Keratinocyte (primary cell): Measurements from ENCODE around the gene CAPN2. TPM values are rescaled to one million over a fixed set of nuclear protein-coding genes. Genes with fewer than 3 reads are reported as not detected.
A peak's percentile ranks its signal among the peaks of the same experiment; 100 is the strongest.

Source experiments
- DNase-seq: peaks from one replicate; pipeline ENCODE4 v3.0.0-alpha.2; 2011; ENCODE audit warnings: low read depth, missing footprints, low spot score
- FAIRE-seq: peaks from 2 replicates; lab custom pipeline; 2011; peaks lifted over from hg19 to GRCh38; lab: Jason Lieb, UNC
- H2AFZ ChIP-seq: 2 replicates; pipeline ENCODE4 v1.6.0; 2012; ENCODE audit warnings: low read length, control low read depth, inconsistent platforms; ENCODE audit not compliant: control insufficient read depth
- H3K27ac ChIP-seq: 2 replicates; pipeline ENCODE4 v1.5.1; 2011; ENCODE audit warnings: low read length; ENCODE audit not compliant: control insufficient read depth, insufficient read depth
- H3K27me3 ChIP-seq: 3 replicates; pipeline ENCODE4 v1.6.0; 2011; ENCODE audit warnings: low read length; ENCODE audit not compliant: control insufficient read depth, insufficient read depth; ENCODE audit errors: extremely low read depth
- H3K36me3 ChIP-seq, 2 experiments: 2 replicates in 1 of 2; 3 replicates in 1 of 2; pipeline ENCODE4 v1.5.1; 2011; ENCODE audit warnings: low read length in 2 of 2, mild to moderate bottlenecking in 1 of 2; ENCODE audit not compliant: control insufficient read depth in 2 of 2, insufficient read depth in 2 of 2; ENCODE audit errors: extremely low read depth in 1 of 2
- H3K4me1 ChIP-seq: 3 replicates; pipeline ENCODE4 v1.5.1; 2011; ENCODE audit warnings: low read length; ENCODE audit not compliant: control insufficient read depth, insufficient read depth; ENCODE audit errors: extremely low read depth
- H3K4me2 ChIP-seq: 3 replicates; pipeline ENCODE4 v1.6.0; 2011; ENCODE audit warnings: low read depth, low read length; ENCODE audit not compliant: control insufficient read depth, insufficient read depth; ENCODE audit errors: extremely low read depth
- H3K4me3 ChIP-seq, 3 experiments: fragments of 200-600 bp in 1 of 3; sonication (generic) in 1 of 3; 2 replicates in 2 of 3; 3 replicates in 1 of 3; pipeline ENCODE4 v1.5.1; 2011 to 2016; ENCODE audit warnings: low read length in 3 of 3, mild to moderate bottlenecking in 3 of 3, control low read depth in 2 of 3, inconsistent platforms in 1 of 3, low read depth in 1 of 3, mixed read lengths in 1 of 3, mixed run types in 1 of 3, moderate library complexity in 1 of 3; ENCODE audit not compliant: control insufficient read depth in 2 of 3, insufficient read depth in 2 of 3; ENCODE audit errors: extremely low read depth in 1 of 3
- H3K79me2 ChIP-seq: 2 replicates; pipeline ENCODE4 v1.6.0; 2012; ENCODE audit warnings: low read length; ENCODE audit not compliant: control insufficient read depth, insufficient read depth
- H3K9ac ChIP-seq: 3 replicates; pipeline ENCODE4 v1.6.0; 2011; ENCODE audit warnings: low read length; ENCODE audit not compliant: control insufficient read depth, insufficient read depth; ENCODE audit errors: extremely low read depth
- H3K9me1 ChIP-seq: 3 replicates; pipeline ENCODE4 v1.6.0; 2011; ENCODE audit warnings: low read length; ENCODE audit not compliant: control insufficient read depth, insufficient read depth; ENCODE audit errors: extremely low read depth
- H3K9me3 ChIP-seq: 2 replicates; pipeline ENCODE4 v1.5.1; 2012; ENCODE audit warnings: low read depth, low read length; ENCODE audit not compliant: control insufficient read depth
- H4K20me1 ChIP-seq: 3 replicates; pipeline ENCODE4 v1.6.0; 2011; ENCODE audit warnings: low read length; ENCODE audit not compliant: control insufficient read depth, insufficient read depth; ENCODE audit errors: extremely low read depth
- EZH2 ChIP-seq: IDR thresholded peaks from one replicate; pipeline ENCODE4 v1.6.1; 2012; ENCODE audit warnings: inconsistent platforms, mild to moderate bottlenecking, low read length, moderate library complexity
- dilution Hi-C: fragments of 300-500 bp; cut with MboI; formaldehyde crosslinking; loops from one replicate; pipeline ENCODE4 v1.7.0; 2020; ENCODE audit warnings: low sequenced_read_pairs; ENCODE audit not compliant: extremely low pct_ligation_motif_present
- polyA plus RNA-seq, 5 experiments: library from polyadenylated mRNA; depleted of rRNA in 3 of 5; stranded (reverse) in 3 of 5; stranded (forward) in 1 of 5; unstranded in 1 of 5; fragments of >200 nt; gene quantifications; 1 replicate in 1 of 5; 2 replicates in 3 of 5; 3 replicates in 1 of 5; pipeline versions ENCODE4 v1.2.1 to v1.2.3, GENCODE V29; 2011 to 2012; ENCODE audit warnings: missing spikeins in 2 of 5, low read depth in 1 of 5, low replicate concordance in 1 of 5
- TF ChIP-seq, protein P1 (sequence below), 3 experiments: IDR thresholded peaks in 1 of 3; conservative IDR thresholded peaks in 1 of 3; optimal IDR thresholded peaks in 1 of 3; 2 replicates in 2 of 3; 3 replicates in 1 of 3; pipeline versions ENCODE3 to v1.5.1; 2011; ENCODE audit warnings: low read length in 3 of 3, mild to moderate bottlenecking in 3 of 3, moderate library complexity in 2 of 3, control low read depth in 1 of 3, inconsistent platforms in 1 of 3; ENCODE audit not compliant: insufficient read depth in 2 of 3; ENCODE audit errors: extremely low read depth in 1 of 3

The CAPN2 gene
- polyA plus RNA-seq, 1 donor (not counting 4 experiments of a cell fraction or from before 2014, with no cell fraction given): 366 TPM

DNA sequence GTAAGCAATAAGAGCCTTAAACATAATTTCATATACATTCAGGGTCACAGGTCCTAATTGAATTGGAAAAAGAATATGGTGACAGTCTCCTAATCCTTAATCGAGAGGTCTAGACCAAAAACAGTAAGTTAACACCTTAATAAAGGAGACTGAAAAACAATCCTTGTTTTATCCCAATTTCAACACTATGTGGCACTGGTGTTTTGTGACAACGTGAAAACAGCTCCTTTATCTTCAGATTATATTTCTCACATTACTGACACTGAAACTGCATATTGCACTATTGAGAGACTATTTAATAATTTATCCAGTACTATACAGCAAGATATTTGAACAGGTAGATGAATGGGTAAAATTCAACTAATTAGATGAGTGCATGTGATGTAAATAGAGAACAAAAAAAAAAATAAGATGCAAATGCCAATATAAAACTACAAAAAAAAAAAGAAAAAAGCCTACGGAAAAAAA, 99.3 kb downstream of the CAPN2 start:
- H3K36me3 ChIP-seq: peaks cover 8 to 10% of the 10 kb centered on the region in 2 experiments
- no peaks in the 10 kb centered on the region for H3K27me3 ChIP-seq
- TF ChIP-seq, protein P1, sequence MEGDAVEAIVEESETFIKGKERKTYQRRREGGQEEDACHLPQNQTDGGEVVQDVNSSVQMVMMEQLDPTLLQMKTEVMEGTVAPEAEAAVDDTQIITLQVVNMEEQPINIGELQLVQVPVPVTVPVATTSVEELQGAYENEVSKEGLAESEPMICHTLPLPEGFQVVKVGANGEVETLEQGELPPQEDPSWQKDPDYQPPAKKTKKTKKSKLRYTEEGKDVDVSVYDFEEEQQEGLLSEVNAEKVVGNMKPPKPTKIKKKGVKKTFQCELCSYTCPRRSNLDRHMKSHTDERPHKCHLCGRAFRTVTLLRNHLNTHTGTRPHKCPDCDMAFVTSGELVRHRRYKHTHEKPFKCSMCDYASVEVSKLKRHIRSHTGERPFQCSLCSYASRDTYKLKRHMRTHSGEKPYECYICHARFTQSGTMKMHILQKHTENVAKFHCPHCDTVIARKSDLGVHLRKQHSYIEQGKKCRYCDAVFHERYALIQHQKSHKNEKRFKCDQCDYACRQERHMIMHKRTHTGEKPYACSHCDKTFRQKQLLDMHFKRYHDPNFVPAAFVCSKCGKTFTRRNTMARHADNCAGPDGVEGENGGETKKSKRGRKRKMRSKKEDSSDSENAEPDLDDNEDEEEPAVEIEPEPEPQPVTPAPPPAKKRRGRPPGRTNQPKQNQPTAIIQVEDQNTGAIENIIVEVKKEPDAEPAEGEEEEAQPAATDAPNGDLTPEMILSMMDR (optimal IDR thresholded peaks at IDR 0.05 in 1 of 3, IDR thresholded peaks at IDR 0.05 in 1 of 3, conservative IDR thresholded peaks at IDR 0.05 in 1 of 3; ENCODE audit: extremely low read depth in 1 of 3, insufficient read depth in 2 of 3, low read length in 3 of 3): peak in 1 of 3 experiments; percentile 26
- TF ChIP-seq EZH2: no peak
- H3K4me3 ChIP-seq: no peak overlapping the region
- H3K9me3 ChIP-seq: no peaks in the 10 kb centered on the region
- FAIRE-seq (no peak), DNase-seq (no peak)
- H3K9ac ChIP-seq: no peak overlapping the region
- no peaks in the 10 kb centered on the region for H4K20me1 ChIP-seq
- H3K4me2 ChIP-seq: no peak overlapping the region
- no peaks in the 10 kb centered on the region for H3K9me1 ChIP-seq
- no peak overlapping the region for H2AFZ ChIP-seq
- H3K4me1 ChIP-seq: peaks cover 7% of the 10 kb centered on the region
- no peak overlapping the region for H3K27ac ChIP-seq
- H3K79me2 ChIP-seq: peaks cover 6% of the 10 kb centered on the region
- dilution Hi-C loops: no loop called here

DNA sequence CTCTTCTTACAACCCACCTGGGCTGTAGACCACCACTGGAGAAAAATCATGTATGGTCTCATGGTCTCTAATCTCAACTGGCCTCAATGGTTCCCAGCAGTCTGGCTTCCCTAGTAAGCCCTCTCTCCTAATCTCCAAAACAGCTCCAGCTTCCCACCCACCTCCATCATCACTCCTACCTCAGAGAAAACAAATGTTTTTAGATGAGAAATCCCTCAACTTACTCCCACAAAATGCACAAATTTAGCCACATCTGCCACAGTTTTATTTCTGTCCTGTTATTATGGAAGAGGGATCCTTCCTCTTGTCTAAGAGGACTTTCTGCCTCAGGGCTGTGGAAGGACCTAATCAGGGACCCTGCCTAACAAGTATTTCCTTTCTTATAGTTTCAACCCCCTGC, 101.3 kb downstream of the CAPN2 start:
- FAIRE-seq: no peak
- H3K4me3 ChIP-seq: no peak overlapping the region
- DNase-seq: no peak
- no peaks in the 10 kb centered on the region for H3K9me3 ChIP-seq
- H3K4me1 ChIP-seq: peaks cover 7% of the 10 kb centered on the region
- no peaks in the 10 kb centered on the region for H3K27me3 ChIP-seq
- H3K36me3 ChIP-seq: peaks cover 8 to 10% of the 10 kb centered on the region in 2 experiments
- H2AFZ ChIP-seq: no peak overlapping the region
- H3K27ac ChIP-seq: no peak overlapping the region
- peaks cover 6% of the 10 kb centered on the region for H3K79me2 ChIP-seq
- no peaks in the 10 kb centered on the region for H4K20me1 ChIP-seq
- TF ChIP-seq EZH2: no peak
- TF ChIP-seq, protein P1 (optimal IDR thresholded peaks at IDR 0.05 in 1 of 3, IDR thresholded peaks at IDR 0.05 in 1 of 3, conservative IDR thresholded peaks at IDR 0.05 in 1 of 3; ENCODE audit: extremely low read depth in 1 of 3, insufficient read depth in 2 of 3, low read length in 3 of 3): no peak
- H3K9ac ChIP-seq: no peak overlapping the region
- dilution Hi-C loops: no loop called here
- H3K9me1 ChIP-seq: no peaks in the 10 kb centered on the region
- no peak overlapping the region for H3K4me2 ChIP-seq
